Gastroesophageal sphincter (tissue), 3 donors: ENCODE measurements around the gene MPND.

ENCODE experiments used
- CTCF ChIP-seq, 4 experiments: fragments of 200-600 bp in 2 of 4; fragments of 450-650 bp in 2 of 4; sonication (generic) in 1 of 4; IDR thresholded peaks; one replicate each; pipeline ENCODE4 v1.5.1; 2017 to 2019; ENCODE audit warnings: antibody characterized with exemption in 4 of 4, mild to moderate bottlenecking in 2 of 4, moderate library complexity in 2 of 4
- EP300 ChIP-seq: sonication (generic); formaldehyde crosslinking; IDR thresholded peaks from one replicate; pipeline ENCODE4 v1.6.1; 2017; ENCODE audit warnings: antibody characterized with exemption, mild to moderate bottlenecking
- POLR2A ChIP-seq, 2 donors: fragments of 450-650 bp; IDR thresholded peaks; one replicate each; pipeline ENCODE4 v1.6.1; 2017; ENCODE audit warnings: antibody characterized with exemption in 2 of 2, mild to moderate bottlenecking in 2 of 2, moderate library complexity in 1 of 2
- POLR2AphosphoS5 ChIP-seq: sonication (generic); formaldehyde crosslinking; IDR thresholded peaks from one replicate; pipeline ENCODE4 v1.6.1; 2017; ENCODE audit warnings: antibody characterized with exemption

GRCh38 chr19:4350726-4351125 is 7.4 kb downstream of the MPND start:
- TF ChIP-seq POLR2A (IDR thresholded peaks at IDR 0.05) (no peak), POLR2AphosphoS5 (no peak), CTCF (IDR thresholded peaks at IDR 0.05) (no peak), EP300 (no peak)
